Raji (cell line): Measurements from ENCODE around the gene PLEK.

ENCODE experiments used
- POLR2A ChIP-seq: IDR thresholded peaks from 2 replicates; pipeline ENCODE4 v1.6.1; 2011; ENCODE audit warnings: low read depth, low read length, control low read depth; ENCODE audit not compliant: insufficient read depth

Gene PLEK

GRCh38 chr2:68388772-68389171, 23.7 kb downstream of the PLEK start:
- TF ChIP-seq POLR2A: no peak; the same call in 1 of the 2 replicates

DNA sequence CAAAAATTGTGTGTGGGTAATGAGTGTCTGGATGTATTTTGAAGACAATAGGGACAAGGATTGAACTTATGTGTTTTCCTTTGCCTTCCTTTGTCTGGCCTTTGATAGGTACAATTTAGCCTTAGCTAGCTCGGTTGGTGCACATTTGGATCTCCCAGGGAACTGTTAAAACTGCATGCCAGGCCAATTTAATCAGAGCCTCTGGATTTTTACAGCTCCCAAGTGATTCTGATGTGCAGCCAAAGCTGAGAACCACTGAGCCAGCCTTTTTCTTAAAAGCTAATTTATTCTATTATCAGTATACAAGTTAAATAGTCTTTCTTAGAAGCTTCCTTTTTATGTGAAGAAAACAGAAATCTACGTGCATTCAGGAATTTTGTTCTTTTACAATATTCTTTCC, 25.0 kb downstream of the PLEK start:
- TF ChIP-seq POLR2A: no peak

- TF ChIP-seq POLR2A: no peak
Observed at GRCh38 chr2:68390586-68390985, 25.5 kb downstream of the PLEK start.

- no peak for TF ChIP-seq POLR2A
Observed at GRCh38 chr2:68391099-68391498, 26.0 kb downstream of the PLEK start.

DNA sequence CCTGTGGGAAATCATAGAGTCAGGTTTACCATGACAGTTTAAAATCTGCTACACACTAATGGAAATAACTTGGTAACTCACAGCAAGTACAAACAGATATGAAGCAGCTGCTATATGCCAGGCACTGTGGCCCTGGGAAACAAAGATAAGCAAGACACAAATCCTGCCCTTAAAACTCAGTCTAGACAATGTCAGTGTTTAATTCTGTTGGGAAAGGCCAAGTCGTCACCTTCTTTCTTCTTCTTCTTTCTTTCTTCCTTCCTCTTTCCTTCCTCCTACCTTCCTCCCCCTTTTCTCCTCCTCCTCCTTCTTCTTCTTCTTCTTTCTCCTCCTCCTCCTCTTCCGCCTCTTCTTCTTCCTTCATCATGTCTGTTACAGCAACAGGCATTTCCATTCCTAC, 26.8 kb downstream of the PLEK start:
- TF ChIP-seq POLR2A: no peak

DNA sequence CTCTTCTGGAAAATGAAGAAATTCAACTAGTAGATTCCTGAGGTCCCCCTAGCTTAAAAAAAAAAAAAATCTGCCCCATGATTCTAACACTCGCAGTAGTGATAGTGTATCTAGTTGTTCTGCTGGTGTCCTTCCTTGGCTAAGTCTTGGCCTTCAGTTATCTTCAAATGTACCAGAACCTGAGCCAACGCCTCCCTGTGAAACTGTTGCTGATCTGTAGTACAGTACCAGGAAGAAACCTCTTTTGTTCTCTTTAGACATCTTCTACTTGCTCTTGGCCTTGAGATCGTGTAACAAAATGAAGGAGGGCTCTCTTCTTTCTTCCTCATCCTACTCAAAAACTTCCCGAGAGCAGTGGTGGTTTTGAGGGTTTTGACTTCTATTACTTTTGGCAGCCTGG, 31.0 kb downstream of the PLEK start:
- TF ChIP-seq POLR2A: no peak

- TF ChIP-seq POLR2A: no peak
Observed at GRCh38 chr2:68403199-68403644, 38.1 kb downstream of the PLEK start.

GRCh38 chr2:68404164-68404563, 39.1 kb downstream of the PLEK start:
- no peak for TF ChIP-seq POLR2A

DNA sequence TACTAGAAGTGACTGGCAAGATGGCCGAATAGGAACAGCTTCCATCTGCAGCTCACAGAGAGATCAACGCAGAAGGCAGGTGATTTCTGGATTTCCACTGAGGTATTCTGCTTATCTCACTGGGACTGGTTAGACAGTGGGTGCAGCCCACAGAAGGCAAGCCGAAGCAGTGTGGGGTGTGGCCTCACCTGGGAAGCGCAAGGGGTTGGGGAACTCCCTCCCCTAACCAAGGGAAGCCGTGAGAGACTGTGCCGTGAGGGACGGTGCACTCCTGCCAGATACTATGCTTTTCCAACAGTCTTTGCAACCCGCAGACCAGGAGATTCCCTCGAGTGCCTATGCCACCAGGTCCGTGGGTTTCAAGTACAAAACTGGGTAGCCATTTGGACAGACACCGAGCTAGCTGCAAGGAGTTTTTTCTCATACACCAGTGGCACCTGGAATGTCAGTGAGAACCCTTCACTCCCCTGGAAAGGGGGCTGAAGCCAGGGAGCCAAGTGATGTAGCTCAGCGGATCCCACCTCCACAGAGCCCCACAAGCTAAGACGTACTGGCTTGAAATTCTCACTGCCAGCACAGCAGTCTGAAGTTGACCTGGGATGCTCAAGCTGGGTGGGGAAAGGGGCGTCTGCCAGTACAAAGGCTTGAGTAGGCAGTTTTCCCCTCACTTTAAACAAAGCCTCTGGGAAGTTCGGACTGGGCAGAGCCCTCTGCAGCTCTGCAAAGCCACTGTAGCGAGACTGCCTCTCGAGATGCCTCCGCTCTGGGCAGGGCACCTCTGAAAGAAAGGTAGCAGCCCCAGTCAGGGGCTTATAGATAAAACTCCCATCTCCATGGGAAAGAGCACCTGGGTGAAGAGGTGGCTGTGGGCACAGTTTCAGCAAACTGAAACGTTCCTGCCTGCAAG, 40.1 kb downstream of the PLEK start:
- TF ChIP-seq POLR2A: no peak

- peak; percentile 36; the same call in 1 of the 2 replicates for TF ChIP-seq POLR2A
Observed at GRCh38 chr2:68411397-68412126, 46.5 kb downstream of the PLEK start.

GRCh38 chr2:68412127-68412819, 47.2 kb downstream of the PLEK start:
- TF ChIP-seq POLR2A: 0 out of 2 replicates have a peak, but pooled peaks have one; percentile 10

DNA sequence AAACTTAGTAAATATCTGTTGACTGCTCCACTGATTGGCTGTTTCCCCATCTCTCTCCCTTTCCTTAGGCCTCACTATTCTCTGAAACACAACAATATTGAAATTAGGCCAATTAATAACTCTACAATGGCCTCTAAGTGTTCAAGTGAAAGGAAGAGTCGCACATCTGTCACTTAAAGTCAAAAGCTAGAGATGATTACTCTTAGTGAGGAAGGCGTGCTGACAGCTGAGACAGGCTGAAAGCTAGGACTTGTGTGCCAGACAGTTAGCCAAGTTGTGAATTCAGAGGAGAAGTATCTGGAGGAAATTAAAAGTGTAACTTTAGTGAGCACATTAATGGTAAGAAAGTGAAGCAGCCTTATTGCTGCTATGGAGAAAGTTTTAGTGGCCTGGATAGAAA, 48.4 kb downstream of the PLEK start:
- no peak for TF ChIP-seq POLR2A

DNA sequence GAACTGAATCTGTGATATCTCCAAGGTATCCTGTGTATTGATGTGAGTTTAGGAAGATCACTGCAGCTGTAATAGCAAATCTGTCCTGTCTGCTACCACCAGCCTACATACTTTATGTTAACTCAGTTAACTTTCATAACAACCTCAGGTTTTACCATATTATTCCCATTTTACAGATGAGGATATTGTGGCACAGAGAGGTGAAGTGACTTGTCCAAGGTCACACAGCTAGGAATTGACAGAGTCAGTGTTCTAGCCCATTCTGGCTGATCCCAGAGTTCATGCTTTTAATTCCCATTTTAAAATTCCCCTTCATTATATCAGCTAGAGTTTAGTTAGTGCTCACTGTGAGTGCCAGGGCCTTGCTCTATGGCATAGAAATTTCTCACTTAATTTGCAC, 49.4 kb downstream of the PLEK start:
- no peak for TF ChIP-seq POLR2A

GRCh38 chr2:68414876-68415275, 49.8 kb downstream of the PLEK start:
- TF ChIP-seq POLR2A: no peak

DNA sequence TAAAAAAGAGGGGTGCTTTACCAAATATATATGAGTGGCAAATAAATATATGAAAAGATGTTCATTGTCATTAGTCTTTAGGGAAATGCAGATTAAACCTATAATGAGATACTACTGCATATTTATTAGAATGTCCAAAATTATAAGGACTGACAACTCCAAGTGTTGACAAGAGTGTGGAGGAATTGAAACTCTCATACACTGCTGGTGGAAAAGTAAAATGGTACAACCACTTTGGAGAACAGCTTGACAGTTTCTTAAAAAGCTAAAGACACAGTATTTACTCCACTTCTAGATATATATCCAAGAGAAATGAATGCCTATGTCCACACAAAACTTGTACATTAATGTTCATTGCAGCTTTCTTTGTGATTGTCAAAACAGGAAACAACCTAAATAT, 50.4 kb downstream of the PLEK start:
- TF ChIP-seq POLR2A: no peak
